Caco-2 (cell line): ENCODE data around the gene LKAAEAR1. TPM values are rescaled to one million over a fixed set of nuclear protein-coding genes. Genes with fewer than 3 reads are reported as not detected.

ENCODE experiments used
- BruUV-seq: library from RNA; stranded (reverse); fragments of 400-500 nt; replicated peaks from 2 replicates; lab custom pipeline; 2021; lab: Mats Ljungman, UMichigan
- CTCF ChIA-PET: fragments of 300-600 bp; sonication (Branson Sonifier 250); formaldehyde crosslinking; loops from one replicate; lab custom pipeline; 2022; ENCODE audit warnings: antibody characterized with exemption; lab: Charles Lee
- POLR2A ChIA-PET: fragments of 300-600 bp; sonication (Branson Sonifier 250); formaldehyde crosslinking; loops from one replicate; lab custom pipeline; 2022; ENCODE audit warnings: antibody characterized with exemption; lab: Charles Lee
- DNase-seq, 2 experiments: peaks; one replicate each; pipeline versions ENCODE4 v3.0.0 to v3.0.0-alpha.2; 2020 to 2022
- H3K27me3 ChIP-seq: replicated peaks from 2 replicates; pipeline ENCODE4 v1.6.0; 2011; ENCODE audit warnings: low read length; ENCODE audit not compliant: control insufficient read depth, insufficient read depth
- H3K36me3 ChIP-seq: 2 replicates; pipeline ENCODE4 v1.5.1; 2011; ENCODE audit warnings: low read length; ENCODE audit not compliant: control insufficient read depth, insufficient read depth
- H3K4me1 ChIP-seq: fragments of 250-450 bp; sonication (Bioruptor Pico); 2 replicates; pipeline ENCODE4 v1.5.1; 2020; ENCODE audit warnings: mild to moderate bottlenecking
- H3K4me3 ChIP-seq: 2 replicates; pipeline ENCODE4 v1.5.1; 2011; ENCODE audit warnings: low read depth, mild to moderate bottlenecking, control low read depth, low read length
- H3K9me3 ChIP-seq: fragments of 250-450 bp; sonication (Bioruptor Pico); 2 replicates; pipeline ENCODE4 v1.5.1; 2020; ENCODE audit warnings: mild to moderate bottlenecking, moderate library complexity
- H3K27ac Mint-ChIP-seq: one replicate; pipeline ENCODE4 v1.8.0; 2022; ENCODE audit warnings: mixed read lengths; ENCODE audit not compliant: unreplicated experiment
- H3K27me3 Mint-ChIP-seq: one replicate; pipeline ENCODE4 v1.8.0; 2022; ENCODE audit warnings: mixed read lengths; ENCODE audit not compliant: insufficient read depth, unreplicated experiment
- H3K36me3 Mint-ChIP-seq: one replicate; pipeline ENCODE4 v1.8.0; 2022; ENCODE audit warnings: mild to moderate bottlenecking, mixed read lengths; ENCODE audit not compliant: insufficient read depth, unreplicated experiment
- H3K4me1 Mint-ChIP-seq: one replicate; pipeline ENCODE4 v1.8.0; 2022; ENCODE audit warnings: low read depth, mixed read lengths; ENCODE audit not compliant: unreplicated experiment
- H3K4me3 Mint-ChIP-seq: one replicate; pipeline ENCODE4 v1.8.0; 2022; ENCODE audit warnings: mild to moderate bottlenecking, moderate library complexity, mixed read lengths; ENCODE audit not compliant: unreplicated experiment
- H3K9me3 Mint-ChIP-seq: one replicate; pipeline ENCODE4 v1.8.0; 2022; ENCODE audit warnings: mixed read lengths; ENCODE audit not compliant: unreplicated experiment
- intact Hi-C: fragments of 100-400 bp; cut with micrococcal nuclease; formaldehyde crosslinking; loops from one replicate; pipeline ENCODE4 v1.10.0; 2022; ENCODE audit not compliant: unreplicated experiment
- total RNA-seq: library from RNA; stranded (reverse); gene quantifications from 2 replicates; pipeline ENCODE4 v1.2.3, GENCODE V29; 2022
- TF ChIP-seq, protein P1 (sequence below), 2 experiments: fragments of 200-600 bp in 1 of 2; IDR thresholded peaks; 1 replicate in 1 of 2; 2 replicates in 1 of 2; pipeline versions ENCODE4 v1.5.1 to v1.8.0; 2011 to 2022; ENCODE audit warnings: antibody characterized with exemption in 1 of 2, control low read depth in 1 of 2, inconsistent platforms in 1 of 2, low read depth in 1 of 2, low read length in 1 of 2, mild to moderate bottlenecking in 1 of 2, moderate library complexity in 1 of 2; ENCODE audit not compliant: insufficient read depth in 1 of 2, severe bottlenecking in 1 of 2, unreplicated experiment in 1 of 2

Gene LKAAEAR1
- total RNA-seq, 1 experiment from 2014 or later: not detected

DNA sequence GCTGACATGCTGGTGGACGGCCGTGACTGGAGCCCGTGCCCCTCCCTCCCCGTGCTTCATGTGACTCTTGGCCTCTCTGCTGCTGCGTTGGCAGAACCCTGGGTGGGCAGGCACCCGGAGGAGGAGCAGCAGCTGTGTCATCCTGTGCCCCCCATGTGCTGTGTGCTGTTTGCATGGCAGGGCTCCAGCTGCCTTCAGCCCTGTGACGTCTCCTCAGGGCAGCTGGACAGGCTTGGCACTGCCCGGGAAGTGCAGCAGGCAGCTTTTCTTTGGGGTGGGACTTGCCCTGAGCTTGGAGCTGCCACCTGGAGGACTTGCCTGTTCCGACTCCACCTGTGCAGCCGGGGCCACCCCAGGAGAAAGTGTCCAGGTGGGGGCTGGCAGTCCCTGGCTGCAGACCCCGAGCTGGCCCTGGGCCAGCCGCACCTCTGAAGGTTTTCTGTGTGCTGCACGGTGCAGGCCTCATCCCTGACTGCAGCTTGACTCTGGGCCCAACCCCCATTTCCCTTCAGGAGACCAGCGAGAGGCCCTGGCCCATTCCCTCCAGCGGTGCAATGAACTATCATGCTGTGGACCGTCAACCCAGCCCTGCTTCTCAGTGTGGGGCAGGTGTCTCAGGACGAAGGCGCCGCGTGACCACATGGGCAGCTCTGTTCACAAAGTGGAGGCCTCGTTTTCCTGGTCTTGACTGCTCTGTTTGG is 15.0 kb upstream of the LKAAEAR1 start:
- Histone ChIP-seq H3K36me3 (no peaks in the 10 kb centered on the region), H3K9me3 (no peaks in the 10 kb centered on the region), H3K27me3 (peaks cover 4% of the 10 kb centered on the region; the same call in 1 of the 2 replicates), H3K4me3 (no peak overlapping the region), H3K4me1 (peaks cover 3% of the 10 kb centered on the region; the same call in 1 of the 2 replicates)
- ChIA-PET POLR2A (no interaction called here), CTCF (interaction anchor here (0.7 to 1.3 kb wide), 2 partner anchors 15 kb away, joined by 3 to 5 read pairs; partner anchors contain the start of gene LKAAEAR1)
- no peak for DNase-seq
- intact Hi-C loops: no loop called here
- peaks cover 12% of the 10 kb centered on the region for H3K27me3 Mint-ChIP-seq
- no peaks in the 10 kb centered on the region for H3K4me1 Mint-ChIP-seq
- H3K27ac Mint-ChIP-seq: no peak overlapping the region
- H3K4me3 Mint-ChIP-seq: no peak overlapping the region
- BruUV-seq: no TSS peak
- no peaks in the 10 kb centered on the region for H3K36me3 Mint-ChIP-seq
- TF ChIP-seq, protein P1, sequence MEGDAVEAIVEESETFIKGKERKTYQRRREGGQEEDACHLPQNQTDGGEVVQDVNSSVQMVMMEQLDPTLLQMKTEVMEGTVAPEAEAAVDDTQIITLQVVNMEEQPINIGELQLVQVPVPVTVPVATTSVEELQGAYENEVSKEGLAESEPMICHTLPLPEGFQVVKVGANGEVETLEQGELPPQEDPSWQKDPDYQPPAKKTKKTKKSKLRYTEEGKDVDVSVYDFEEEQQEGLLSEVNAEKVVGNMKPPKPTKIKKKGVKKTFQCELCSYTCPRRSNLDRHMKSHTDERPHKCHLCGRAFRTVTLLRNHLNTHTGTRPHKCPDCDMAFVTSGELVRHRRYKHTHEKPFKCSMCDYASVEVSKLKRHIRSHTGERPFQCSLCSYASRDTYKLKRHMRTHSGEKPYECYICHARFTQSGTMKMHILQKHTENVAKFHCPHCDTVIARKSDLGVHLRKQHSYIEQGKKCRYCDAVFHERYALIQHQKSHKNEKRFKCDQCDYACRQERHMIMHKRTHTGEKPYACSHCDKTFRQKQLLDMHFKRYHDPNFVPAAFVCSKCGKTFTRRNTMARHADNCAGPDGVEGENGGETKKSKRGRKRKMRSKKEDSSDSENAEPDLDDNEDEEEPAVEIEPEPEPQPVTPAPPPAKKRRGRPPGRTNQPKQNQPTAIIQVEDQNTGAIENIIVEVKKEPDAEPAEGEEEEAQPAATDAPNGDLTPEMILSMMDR (IDR thresholded peaks at IDR 0.05; ENCODE audit: insufficient read depth in 1 of 2, low read depth in 1 of 2, low read length in 1 of 2, severe bottlenecking in 1 of 2, unreplicated experiment in 1 of 2): no peak
- H3K9me3 Mint-ChIP-seq: peaks cover 14% of the 10 kb centered on the region

DNA sequence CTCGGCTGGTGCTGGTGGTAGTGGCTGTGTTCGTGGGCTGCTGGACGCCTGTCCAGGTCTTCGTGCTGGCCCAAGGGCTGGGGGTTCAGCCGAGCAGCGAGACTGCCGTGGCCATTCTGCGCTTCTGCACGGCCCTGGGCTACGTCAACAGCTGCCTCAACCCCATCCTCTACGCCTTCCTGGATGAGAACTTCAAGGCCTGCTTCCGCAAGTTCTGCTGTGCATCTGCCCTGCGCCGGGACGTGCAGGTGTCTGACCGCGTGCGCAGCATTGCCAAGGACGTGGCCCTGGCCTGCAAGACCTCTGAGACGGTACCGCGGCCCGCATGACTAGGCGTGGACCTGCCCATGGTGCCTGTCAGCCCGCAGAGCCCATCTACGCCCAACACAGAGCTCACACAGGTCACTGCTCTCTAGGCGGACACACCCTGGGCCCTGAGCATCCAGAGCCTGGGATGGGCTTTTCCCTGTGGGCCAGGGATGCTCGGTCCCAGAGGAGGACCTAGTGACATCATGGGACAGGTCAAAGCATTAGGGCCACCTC is 14.3 kb upstream of the LKAAEAR1 start:
- intact Hi-C loops: no loop called here
- no peak overlapping the region for H3K27ac Mint-ChIP-seq
- no TSS peak for BruUV-seq
- H3K27me3 Mint-ChIP-seq: peaks cover 10% of the 10 kb centered on the region
- H3K4me1 Mint-ChIP-seq: no peaks in the 10 kb centered on the region
- H3K27me3 ChIP-seq: peaks cover 4% of the 10 kb centered on the region; the same call in 1 of the 2 replicates
- POLR2A ChIA-PET: no interaction called here
- H3K9me3 ChIP-seq: no peaks in the 10 kb centered on the region
- no peaks in the 10 kb centered on the region for H3K36me3 ChIP-seq
- H3K4me3 Mint-ChIP-seq: no peak overlapping the region
- H3K9me3 Mint-ChIP-seq: peaks cover 14% of the 10 kb centered on the region
- DNase-seq: no peak
- no peaks in the 10 kb centered on the region for H3K36me3 Mint-ChIP-seq
- no peak overlapping the region for H3K4me3 ChIP-seq
- H3K4me1 ChIP-seq: peaks cover 3% of the 10 kb centered on the region; the same call in 1 of the 2 replicates
- TF ChIP-seq, protein P1 (IDR thresholded peaks at IDR 0.05; ENCODE audit: insufficient read depth in 1 of 2, low read depth in 1 of 2, low read length in 1 of 2, severe bottlenecking in 1 of 2, unreplicated experiment in 1 of 2): no peak
- CTCF ChIA-PET: interaction anchor here (1.3 kb wide), 1 partner anchor 15 kb away, joined by 5 read pairs; the partner anchor contains the start of gene LKAAEAR1

DNA sequence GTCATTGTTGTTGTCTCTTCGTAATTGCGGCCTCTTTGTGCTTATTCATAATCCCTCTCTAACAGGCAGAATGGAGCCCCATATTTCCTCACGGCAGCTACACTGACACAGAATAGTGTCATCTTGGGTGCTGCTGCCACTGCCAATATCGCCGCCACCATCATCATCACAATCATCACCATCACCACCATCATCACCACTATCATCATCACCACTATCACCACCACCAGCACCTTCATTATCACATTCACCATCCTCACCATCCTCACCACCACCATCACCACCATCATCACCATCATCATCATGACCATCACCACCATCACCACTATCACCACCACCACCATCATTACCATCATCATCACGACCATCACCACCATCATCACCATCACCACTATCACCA is 12.3 kb upstream of the LKAAEAR1 start:
- POLR2A ChIA-PET: no interaction called here
- Mint-ChIP-seq H3K36me3 (no peaks in the 10 kb centered on the region), H3K27ac (no peak overlapping the region), H3K27me3 (peaks cover 13% of the 10 kb centered on the region), H3K9me3 (peaks cover 14% of the 10 kb centered on the region), H3K4me1 (peaks cover 6% of the 10 kb centered on the region), H3K4me3 (no peak overlapping the region)
- H3K9me3 ChIP-seq: no peaks in the 10 kb centered on the region
- BruUV-seq: no TSS peak
- no peaks in the 10 kb centered on the region for H3K36me3 ChIP-seq
- TF ChIP-seq, protein P1 (IDR thresholded peaks at IDR 0.05; ENCODE audit: insufficient read depth in 1 of 2, low read depth in 1 of 2, low read length in 1 of 2, severe bottlenecking in 1 of 2, unreplicated experiment in 1 of 2): no peak
- DNase-seq: no peak
- CTCF ChIA-PET: interaction anchor here (0.8 kb wide), 1 partner anchor 13 kb away, joined by 4 read pairs; the partner anchor contains the start of gene LKAAEAR1
- peaks cover 7% of the 10 kb centered on the region for H3K4me1 ChIP-seq
- intact Hi-C loops: no loop called here
- H3K4me3 ChIP-seq: no peak overlapping the region
- H3K27me3 ChIP-seq: peaks cover 4% of the 10 kb centered on the region; the same call in 1 of the 2 replicates
